Epithelial cell of proximal tubule (primary cell): ENCODE data around the gene USP51. TPM values are rescaled to one million over a fixed set of nuclear protein-coding genes. Genes with fewer than 3 reads are reported as not detected.
A peak's percentile ranks its signal among the peaks of the same experiment; 100 is the strongest.

ENCODE experiments used
- DNase-seq: peaks from one replicate; pipeline ENCODE4 v3.0.0-alpha.2; 2011; ENCODE audit warnings: low read depth
- H3K4me3 ChIP-seq: 2 replicates; pipeline ENCODE4 v1.5.1; 2011; ENCODE audit warnings: low read depth, mild to moderate bottlenecking, low read length
- CTCF ChIP-seq: conservative IDR thresholded peaks from 2 replicates; pipeline ENCODE4 v1.5.1; 2012; ENCODE audit warnings: low read depth, mild to moderate bottlenecking, low read length
- total RNA-seq: library from RNA; depleted of rRNA; stranded (reverse); fragments of >200 nt; gene quantifications from 2 replicates; pipeline ENCODE4 v1.2.3, GENCODE V29; 2015

The USP51 gene
- total RNA-seq, 1 donor from 2014 or later = 1.0 TPM

DNA sequence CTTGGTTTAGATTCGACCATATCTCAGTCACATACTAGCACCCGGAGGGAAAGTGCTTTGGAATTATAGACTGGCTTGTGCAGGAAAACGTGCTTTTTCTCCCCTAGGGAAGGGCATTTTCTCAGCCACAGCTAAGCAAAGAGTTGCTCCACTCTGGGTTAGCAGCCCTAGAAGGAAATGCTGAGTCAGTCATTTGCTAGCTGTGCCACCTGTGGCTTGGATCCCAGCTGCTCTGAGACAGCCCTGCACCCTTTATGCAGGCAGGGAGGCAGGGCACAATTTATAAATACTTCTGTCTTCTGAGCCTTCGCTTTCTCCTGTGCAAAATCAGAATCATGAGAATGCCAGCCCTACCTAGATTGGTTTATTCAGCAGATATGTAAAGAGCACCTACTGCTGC is 1.3 kb upstream of the USP51 start:
- DNase-seq = no peak
- no peak overlapping the region for H3K4me3 ChIP-seq
- no peak for TF ChIP-seq CTCF

GRCh38 chrX:55490121-55490520 is 473 bp upstream of the USP51 start:
- no peak for DNase-seq
- H3K4me3 ChIP-seq = peak overlapping the region; percentile 77
- no peak for TF ChIP-seq CTCF

GRCh38 chrX:55488593-55489313 is 895 bp downstream of the USP51 start:
- no peak for DNase-seq
- H3K4me3 ChIP-seq = peak overlapping the region; percentile 77
- TF ChIP-seq CTCF = no peak

DNA sequence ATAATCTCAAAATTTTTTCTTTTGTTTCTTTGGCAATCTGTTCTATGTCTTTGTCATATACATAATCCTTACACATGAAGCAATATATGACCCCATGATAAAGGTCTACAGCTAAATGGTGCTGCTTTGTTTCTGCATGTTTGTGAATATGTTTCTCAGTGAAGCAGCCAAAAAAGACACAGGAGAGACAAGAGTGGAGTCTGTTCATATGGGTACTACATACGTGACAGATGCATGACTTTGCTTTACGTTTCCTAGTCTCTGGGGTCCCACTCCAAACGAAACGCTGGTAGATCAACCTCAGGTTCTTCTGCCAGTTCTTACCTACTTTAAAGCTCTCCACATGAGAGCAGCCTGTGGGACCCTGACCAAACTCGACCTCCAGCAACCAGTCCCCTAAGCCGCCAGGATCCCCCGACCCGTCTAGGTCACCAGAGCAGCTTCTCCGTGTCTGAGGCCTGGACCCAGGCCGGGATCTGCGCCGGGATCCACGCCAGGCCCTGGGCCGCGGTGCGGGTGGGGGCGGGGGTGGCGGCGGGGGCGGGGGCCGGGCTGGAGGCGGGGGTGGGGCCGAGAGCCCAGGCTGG is 1.5 kb downstream of the USP51 start:
- TF ChIP-seq CTCF = no peak
- peak overlapping the region; percentile 77 for H3K4me3 ChIP-seq
- DNase-seq = no peak

DNA sequence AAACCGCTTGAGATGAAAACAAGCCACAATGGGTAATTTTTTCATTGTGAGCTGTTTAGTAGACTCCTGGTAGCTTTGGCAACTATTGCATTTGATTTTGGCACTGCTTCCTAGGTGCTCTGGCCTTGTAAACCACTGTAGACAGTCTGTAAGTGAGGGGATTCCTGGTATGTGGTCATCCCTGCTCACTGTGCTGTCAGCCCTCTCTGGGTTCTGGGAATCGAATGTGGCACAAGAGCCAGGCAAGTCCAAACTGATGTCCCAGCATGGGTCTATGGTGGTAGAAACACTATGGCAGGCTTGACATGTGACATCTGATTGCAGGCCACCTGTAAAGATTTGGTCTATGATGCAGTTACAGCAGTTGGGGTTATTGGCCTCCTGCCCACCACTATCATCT is 2.5 kb downstream of the USP51 start:
- no peak for TF ChIP-seq CTCF
- no peak overlapping the region for H3K4me3 ChIP-seq
- DNase-seq = no peak

GRCh38 chrX:55486736-55487135 is 2.9 kb downstream of the USP51 start:
- DNase-seq = no peak
- no peak for TF ChIP-seq CTCF

GRCh38 chrX:55484948-55485347 is 4.7 kb downstream of the USP51 start:
- no peak for TF ChIP-seq CTCF
- DNase-seq = no peak
- no peak overlapping the region for H3K4me3 ChIP-seq

More at GRCh38 chrX:55486736-55487135, 2.9 kb downstream of the USP51 start:
- no peak overlapping the region for H3K4me3 ChIP-seq
